ENCODE results near the gene RNF112. TPM values are rescaled to one million over a fixed set of nuclear protein-coding genes. Genes with fewer than 3 reads are reported as not detected.
A peak's percentile ranks its signal among the peaks of the same experiment; 100 is the strongest.

RNF112 gene
- total RNA-seq, 4 donors from 2014 or later, result 0.44 to 2.5 (median 1.8) TPM

GRCh38 chr17:19424934-19425868 is 14.2 kb downstream of the RNF112 start:
- Histone ChIP-seq H3K4me1 (peaks cover 0 to 14% (median 0%) of the 10 kb centered on the region in 4 donors), H3K36me3 (no peaks in the 10 kb centered on the region), H3K9me3 (no peaks in the 10 kb centered on the region), H3K27me3 (no peaks in the 10 kb centered on the region), H3K27ac (peak overlapping the region in 2 of 4 donors; percentile 60 to 72), H3K4me3 (no peak overlapping the region)
- 51 to 57% methylated on average over 8 of the region's 8 CpGs for WGBS, 2 donors
- TF ChIP-seq POLR2A (IDR thresholded peaks at IDR 0.05) (no peak), EP300 (IDR thresholded peaks at IDR 0.05) (peak in 1 of 2 donors; percentile 32)
- no peak for DNase-seq (ENCODE audit: low spot score in 2 of 2)

- Histone ChIP-seq H3K27me3 (no peaks in the 10 kb centered on the region), H3K4me3 (no peak overlapping the region), H3K9me3 (no peaks in the 10 kb centered on the region), H3K4me1 (peaks cover 0 to 14% (median 0%) of the 10 kb centered on the region in 4 donors), H3K27ac (peak overlapping the region in 1 of 4 donors; percentile 60), H3K36me3 (no peaks in the 10 kb centered on the region)
- no peak for DNase-seq (ENCODE audit: low spot score in 2 of 2)
- TF ChIP-seq POLR2A (IDR thresholded peaks at IDR 0.05) (no peak), EP300 (IDR thresholded peaks at IDR 0.05) (no peak), CTCF (IDR thresholded peaks at IDR 0.05) (no peak)
- WGBS, 2 donors, result 92 to 95% methylated on average over 5 of the region's 5 CpGs
These were observed 15.6 kb downstream of the RNF112 start for GRCh38 chr17:19426631-19427030.

- Histone ChIP-seq H3K4me1 (no peaks in the 10 kb centered on the region), H3K36me3 (no peaks in the 10 kb centered on the region), H3K27ac (no peak overlapping the region), H3K9me3 (no peaks in the 10 kb centered on the region), H3K27me3 (no peaks in the 10 kb centered on the region), H3K4me3 (no peak overlapping the region)
- TF ChIP-seq EP300 (IDR thresholded peaks at IDR 0.05) (no peak), POLR2A (IDR thresholded peaks at IDR 0.05) (no peak), CTCF (IDR thresholded peaks at IDR 0.05) (no peak)
- no peak for DNase-seq (ENCODE audit: low spot score in 2 of 2)
- 64 to 82% methylated on average over 3 of the region's 3 CpGs for WGBS, 2 donors
These were observed 20.7 kb downstream of the RNF112 start for GRCh38 chr17:19431691-19432090.

GRCh38 chr17:19433255-19433654 is 22.2 kb downstream of the RNF112 start:
- Histone ChIP-seq H3K36me3 (no peaks in the 10 kb centered on the region), H3K4me1 (no peaks in the 10 kb centered on the region), H3K27ac (no peak overlapping the region), H3K4me3 (no peak overlapping the region), H3K9me3 (no peaks in the 10 kb centered on the region), H3K27me3 (no peaks in the 10 kb centered on the region)
- TF ChIP-seq POLR2A (IDR thresholded peaks at IDR 0.05) (no peak), EP300 (IDR thresholded peaks at IDR 0.05) (no peak), CTCF (IDR thresholded peaks at IDR 0.05) (no peak)
- 73% methylated on average over 5 of the region's 5 CpGs for WGBS, 2 donors
- no peak for DNase-seq (ENCODE audit: low spot score in 2 of 2)

GRCh38 chr17:19433727-19434340 is 22.8 kb downstream of the RNF112 start:
- Histone ChIP-seq H3K27ac (no peak overlapping the region), H3K27me3 (no peaks in the 10 kb centered on the region), H3K9me3 (no peaks in the 10 kb centered on the region), H3K36me3 (no peaks in the 10 kb centered on the region), H3K4me3 (no peak overlapping the region), H3K4me1 (no peaks in the 10 kb centered on the region)
- DNase-seq (ENCODE audit: low spot score in 2 of 2), result no peak
- no peak for TF ChIP-seq CTCF (IDR thresholded peaks at IDR 0.05)
- no peak for TF ChIP-seq EP300 (IDR thresholded peaks at IDR 0.05)
- no peak for TF ChIP-seq POLR2A (IDR thresholded peaks at IDR 0.05)
- 70 to 71% methylated on average over 2 of the region's 2 CpGs for WGBS, 2 donors

Measured in tibial nerve (tissue), 4 donors.